Right kidney (tissue), 9 donors: ENCODE measurements around the gene GCSH.
"Not testable (repeated sequence)": the region's sequence is repeated elsewhere in the genome, so short reads cannot be mapped to it uniquely, and the experiment has no call there.

Experiments used
- DNase-seq: peaks from one replicate; pipeline ENCODE4 v3.0.0-alpha.2; 2016
- long read RNA-seq, 8 donors: transcript quantifications; one replicate each; lab custom pipeline, GENCODE V29; 2026

GCSH gene
- long read RNA-seq, donor 1, transcript GCSH-201 (5 exons, 1,597 nt) = major isoform, 50 of 54 reads
- long read RNA-seq, donor 1, partial matches to known transcripts = 0 of 54 reads
- long read RNA-seq, donor 1, other reads (novel, unspliced or antisense) = 0 of 54 reads
- long read RNA-seq, donor 2, transcript GCSH-201 (5 exons, 1,597 nt) = major isoform, 18 of 21 reads
- long read RNA-seq, donor 2, partial matches to known transcripts = 0 of 21 reads
- long read RNA-seq, donor 2, other reads (novel, unspliced or antisense) = 0 of 21 reads
- long read RNA-seq, donor 3, transcript GCSH-201 (5 exons, 1,597 nt) = major isoform, 22 of 25 reads
- long read RNA-seq, donor 3, partial matches to known transcripts = 0 of 25 reads
- long read RNA-seq, donor 3, other reads (novel, unspliced or antisense) = 0 of 25 reads
- long read RNA-seq, donor 4, transcript GCSH-201 (5 exons, 1,597 nt) = major isoform, 22 of 22 reads
- long read RNA-seq, donor 4, partial matches to known transcripts = 0 of 22 reads
- long read RNA-seq, donor 4, other reads (novel, unspliced or antisense) = 0 of 22 reads
- long read RNA-seq, donor 5, transcript GCSH-201 (5 exons, 1,597 nt) = major isoform, 31 of 32 reads
- long read RNA-seq, donor 5, partial matches to known transcripts = 0 of 32 reads
- long read RNA-seq, donor 5, other reads (novel, unspliced or antisense) = 0 of 32 reads
- long read RNA-seq, donor 6, transcript GCSH-201 (5 exons, 1,597 nt) = major isoform, 25 of 29 reads
- long read RNA-seq, donor 6, partial matches to known transcripts = 0 of 29 reads
- long read RNA-seq, donor 6, other reads (novel, unspliced or antisense) = 0 of 29 reads
- long read RNA-seq, donor 7 = 0 reads
- long read RNA-seq, donor 8, transcript GCSH-201 (5 exons, 1,597 nt) = major isoform, 30 of 31 reads
- long read RNA-seq, donor 8, partial matches to known transcripts = 0 of 31 reads
- long read RNA-seq, donor 8, other reads (novel, unspliced or antisense) = 0 of 31 reads

DNA sequence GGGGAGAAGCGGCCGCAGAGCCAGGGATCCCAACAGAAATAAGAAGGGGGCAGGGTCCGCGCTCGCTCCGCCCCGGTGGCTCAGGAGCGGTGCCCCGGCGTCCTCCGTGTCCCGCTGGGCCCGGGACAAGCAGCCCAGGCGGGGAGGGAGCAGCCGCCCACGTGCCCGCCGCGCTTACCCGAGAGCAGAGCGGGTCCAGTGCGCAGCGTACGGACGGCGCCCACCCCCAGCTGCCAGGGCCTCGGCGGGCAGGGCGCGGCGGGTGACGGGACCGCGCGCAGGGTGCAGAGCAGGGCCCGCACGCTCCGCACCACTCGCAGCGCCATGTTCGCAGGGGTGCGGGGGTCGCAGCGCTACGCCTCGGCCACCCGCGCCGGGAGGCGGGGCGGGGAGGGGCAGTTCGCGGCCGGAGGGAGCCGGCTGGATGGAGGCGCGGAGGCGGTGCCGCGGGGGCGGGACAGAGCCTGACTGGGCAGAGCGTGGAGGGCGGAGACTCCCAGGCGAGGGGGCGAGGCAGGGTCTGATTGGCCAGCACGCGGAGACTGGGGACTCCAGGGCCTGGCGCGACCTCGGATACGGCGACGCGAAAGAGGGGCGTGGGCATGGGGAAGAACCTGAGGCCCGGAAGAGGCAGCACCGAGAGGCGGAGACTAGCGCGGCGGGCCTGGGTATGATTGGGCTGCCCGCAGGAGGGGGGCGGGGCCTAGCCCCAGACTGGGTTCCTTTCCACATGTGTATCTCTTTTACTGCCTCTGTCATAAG is at the start of gene GCSH:
TSS of gene GCSH (minus strand) at position 443 of the 762 bp plus-strand sequence. CDS start at position 326, 117 bp downstream.
- peak; percentile 96 for DNase-seq

DNA sequence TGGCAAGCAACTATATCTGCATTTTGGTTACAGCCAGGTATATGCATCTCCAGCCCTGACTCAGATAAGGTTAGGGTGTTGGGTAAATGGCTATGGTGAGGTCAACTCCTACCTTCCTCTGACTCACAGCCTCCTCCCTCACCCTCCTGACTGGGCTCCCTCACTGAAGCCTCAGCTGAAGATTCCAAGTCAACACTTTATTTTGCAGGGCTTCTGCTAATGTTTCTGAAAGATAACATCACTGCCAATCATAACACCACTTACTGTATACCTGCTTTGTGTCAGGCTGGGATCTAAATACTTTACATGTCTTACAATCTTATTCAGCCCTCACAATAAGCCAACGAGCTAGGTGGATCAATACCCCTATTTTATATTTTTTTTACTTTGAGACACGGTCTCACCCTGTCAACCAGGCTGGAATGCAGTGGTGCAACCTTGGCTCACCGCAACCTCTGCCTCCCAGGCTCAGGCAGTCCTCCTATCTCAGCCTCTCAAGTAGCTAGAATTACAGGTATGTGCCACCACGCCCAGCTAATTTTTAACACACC is 47.8 kb upstream of the GCSH start:
- DNase-seq = no peak

DNA sequence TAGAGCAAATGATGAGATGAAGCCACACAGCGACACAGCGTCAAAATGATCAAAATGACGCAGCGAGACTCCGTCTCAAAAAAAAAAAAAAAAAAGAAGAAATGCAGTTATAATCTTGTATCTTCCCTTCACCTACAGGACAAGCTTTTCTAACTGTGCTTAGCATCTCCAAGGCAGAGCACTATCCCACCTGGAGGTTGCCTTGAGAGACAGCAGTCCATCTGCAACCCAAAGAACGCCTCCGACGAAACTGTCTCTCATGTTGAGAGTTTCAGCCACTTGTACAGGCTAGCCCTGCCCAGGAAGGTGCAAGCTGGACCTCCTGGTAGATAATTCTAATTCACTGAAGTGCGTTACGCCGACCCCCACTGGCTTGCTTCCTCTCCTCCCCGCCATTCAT is 46.7 kb upstream of the GCSH start:
- DNase-seq = no peak

DNA sequence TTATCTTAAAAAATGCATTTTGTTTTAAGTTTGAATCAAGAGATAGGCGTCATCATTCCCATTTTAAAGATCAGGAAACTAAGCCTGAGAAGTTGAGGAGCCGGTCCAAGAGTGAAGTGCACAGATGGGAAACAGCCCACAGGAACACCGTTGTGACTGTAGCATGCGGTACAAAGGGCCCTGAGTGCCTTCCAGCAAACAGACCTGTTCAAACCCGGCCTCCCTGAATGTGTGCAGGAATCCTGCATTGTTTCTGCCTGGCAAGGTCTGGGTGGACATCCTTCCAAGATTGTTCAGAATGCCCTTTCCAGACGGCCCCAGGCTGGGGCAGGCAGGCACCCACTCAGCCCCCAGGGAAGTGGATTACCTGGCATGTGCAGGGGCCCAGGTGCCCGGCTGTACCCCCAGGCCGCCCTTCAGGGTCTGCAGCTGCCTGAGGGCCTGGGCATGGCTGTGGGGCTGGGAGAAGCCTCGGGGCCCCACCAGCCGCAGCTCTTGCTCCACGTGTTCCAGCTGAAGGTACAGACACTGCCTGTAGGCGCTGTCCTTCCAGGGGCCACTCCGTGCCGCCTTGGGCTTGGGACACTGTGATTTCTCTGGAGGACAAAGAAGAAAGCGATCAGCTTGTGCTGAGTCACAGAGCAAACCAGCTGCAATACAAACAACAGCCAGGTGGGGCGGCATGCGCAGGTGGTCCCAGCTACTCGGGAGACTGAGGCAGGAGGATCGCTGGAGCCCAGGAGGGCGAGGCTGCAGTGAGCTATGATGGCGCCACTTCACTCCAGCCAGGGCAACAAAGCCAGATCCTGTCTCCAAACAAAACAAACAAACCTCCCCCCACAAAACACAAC is 45.0 kb upstream of the GCSH start:
- no peak for DNase-seq

DNA sequence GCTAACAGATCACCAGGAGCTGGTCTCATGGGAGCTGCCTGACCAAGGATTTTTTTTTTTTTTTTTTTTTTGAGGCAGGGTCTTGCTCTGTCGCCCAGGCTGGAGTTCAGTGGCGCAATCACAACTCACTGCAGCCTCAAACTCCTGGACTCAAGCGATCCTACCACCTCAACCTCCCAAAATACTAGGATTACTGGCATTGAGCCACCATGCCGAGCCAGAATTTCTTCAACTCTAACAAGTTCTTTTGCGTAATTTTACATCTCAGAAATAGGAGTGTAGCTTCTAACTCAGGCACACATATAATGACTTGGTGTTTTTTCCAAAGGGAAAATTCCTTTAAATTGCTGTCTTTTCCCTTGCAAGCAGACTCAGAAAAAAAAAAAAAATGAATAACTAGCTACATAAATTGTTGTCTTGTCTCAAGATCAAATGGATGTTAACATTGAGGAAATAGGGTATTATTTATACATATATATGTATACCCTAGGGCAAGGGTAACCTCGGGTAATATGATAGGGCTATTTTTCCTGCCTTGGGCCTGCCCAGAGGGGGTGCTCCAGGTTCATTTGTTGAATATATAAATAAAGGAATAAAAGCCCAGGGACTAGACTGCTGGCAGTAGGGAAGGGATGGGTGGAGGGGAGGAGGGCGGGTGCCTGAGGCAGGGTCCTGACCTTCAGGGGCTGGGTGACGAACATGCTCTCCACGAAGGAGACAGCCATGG is 42.8 kb upstream of the GCSH start:
- DNase-seq = no peak

DNA sequence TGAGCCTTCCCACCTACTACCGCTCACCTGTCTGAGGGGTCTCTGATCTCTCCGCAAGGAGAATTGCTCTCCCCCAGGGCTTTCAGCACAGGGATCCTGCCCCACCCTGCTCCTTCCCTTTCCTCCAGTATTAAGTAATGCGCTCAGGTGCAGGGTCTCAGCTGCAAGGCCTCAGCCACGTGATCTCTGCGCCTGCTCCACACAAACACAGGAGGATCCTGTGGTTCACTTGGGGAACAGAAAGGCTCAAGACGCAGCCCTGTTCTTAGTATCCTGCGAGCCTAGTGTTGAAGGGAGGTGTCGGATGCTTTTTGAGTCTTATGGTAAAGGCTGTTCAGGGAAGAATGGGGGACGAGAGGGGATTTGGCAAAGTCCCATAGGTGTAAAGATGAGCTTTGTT is 41.6 kb upstream of the GCSH start:
- DNase-seq = no peak

DNA sequence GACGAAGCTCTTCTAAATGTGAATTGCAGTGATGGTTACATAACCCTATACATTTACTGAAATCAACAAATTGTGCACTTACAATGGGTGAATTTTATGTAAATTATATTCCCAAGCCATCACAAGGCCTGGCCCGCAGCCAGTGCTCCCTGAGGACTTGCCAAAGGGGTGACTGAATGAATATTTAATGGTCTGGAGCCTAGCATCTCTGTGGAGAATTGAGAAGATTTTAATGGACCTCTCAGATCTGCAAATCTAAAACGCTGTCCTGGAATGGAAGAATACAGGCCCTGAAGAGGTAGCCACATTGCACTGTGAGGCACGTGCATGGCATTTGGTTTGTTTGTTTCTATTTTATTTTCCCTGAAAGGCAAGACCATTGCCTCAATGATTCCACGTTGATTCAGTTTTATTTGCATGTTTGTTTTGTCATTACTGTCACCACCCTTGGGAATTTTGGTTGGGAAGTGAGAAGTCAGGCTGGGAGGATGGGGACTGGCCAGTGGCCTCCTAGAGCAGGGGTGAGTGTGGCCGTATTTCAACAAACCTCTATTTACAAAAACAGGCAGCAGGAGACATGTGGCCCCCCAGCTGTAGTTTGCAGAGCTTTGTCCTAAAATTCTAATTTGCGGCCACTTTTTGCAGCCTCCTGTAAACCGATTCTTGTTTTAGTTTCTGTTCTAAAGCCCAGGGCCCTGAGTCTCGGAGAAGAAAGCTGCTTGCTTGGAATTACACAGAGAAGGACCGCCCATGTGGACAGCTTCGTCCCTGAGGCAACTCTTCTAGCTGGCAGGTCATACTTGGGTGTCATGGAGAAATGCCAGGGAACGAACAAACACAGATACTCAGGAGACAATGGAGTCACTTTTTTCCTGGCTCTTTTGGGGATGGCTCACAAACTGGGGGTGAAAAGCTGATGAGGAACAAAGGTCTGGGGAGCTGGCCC is 40.5 kb upstream of the GCSH start:
- peak; percentile 18 for DNase-seq

DNA sequence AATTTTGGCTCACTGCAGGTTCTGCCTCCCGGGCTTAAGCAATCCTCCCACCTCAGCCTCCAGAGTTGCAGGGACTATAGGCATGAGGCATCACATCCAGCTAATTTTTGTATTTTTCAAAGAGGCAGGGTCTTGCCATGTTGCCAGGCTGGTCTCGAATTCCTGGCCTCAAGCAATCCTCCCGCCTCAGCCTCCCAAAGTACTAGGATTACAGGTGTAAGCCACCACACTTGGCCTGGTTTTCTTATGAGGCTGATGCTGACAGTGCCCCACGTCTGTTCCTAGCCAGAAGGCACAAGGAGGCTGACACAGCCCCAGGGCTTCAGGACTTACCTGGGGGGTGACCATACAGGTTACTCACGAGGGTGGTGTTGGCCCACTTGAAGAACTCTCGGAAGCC is 33.9 kb upstream of the GCSH start:
- DNase-seq = no peak

DNA sequence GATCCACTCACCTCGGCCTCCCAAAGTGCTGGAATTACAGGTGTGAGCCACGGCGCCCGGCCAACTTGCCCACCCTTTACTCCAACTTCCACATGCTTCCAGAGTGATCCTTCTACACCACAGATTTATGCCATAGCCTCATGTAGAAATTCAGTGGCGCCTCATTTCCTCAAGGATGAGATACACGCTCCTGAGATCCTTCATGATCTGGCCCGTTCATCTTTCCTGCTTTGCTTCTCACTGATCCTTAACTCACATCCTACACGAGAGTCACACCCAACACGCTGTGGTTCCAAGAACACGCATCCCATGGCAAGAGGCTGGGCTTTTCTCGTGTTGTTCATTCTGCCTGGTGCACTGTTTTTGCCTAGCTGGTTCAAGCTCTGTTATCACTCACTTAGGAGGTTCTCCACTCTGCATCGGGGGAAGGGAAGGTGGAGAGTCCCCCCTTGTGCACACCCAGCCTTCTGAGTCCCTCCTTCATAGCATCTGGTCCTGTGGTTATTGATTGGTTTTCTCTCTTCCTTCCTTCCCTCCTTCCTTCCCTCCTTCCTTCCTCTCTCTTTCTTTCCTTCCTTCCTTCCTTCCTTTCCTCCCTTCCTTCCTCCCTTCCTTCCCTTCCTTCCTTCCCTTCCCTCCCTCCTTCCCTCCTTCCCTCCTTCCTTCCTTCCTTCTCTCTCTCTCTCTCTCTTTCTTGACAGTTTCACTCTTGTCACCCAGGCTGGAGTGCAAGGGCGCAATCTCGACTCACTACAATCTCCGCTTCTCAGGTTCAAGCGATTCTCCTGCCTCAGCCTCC is 32.7 kb upstream of the GCSH start:
- no peak for DNase-seq

DNA sequence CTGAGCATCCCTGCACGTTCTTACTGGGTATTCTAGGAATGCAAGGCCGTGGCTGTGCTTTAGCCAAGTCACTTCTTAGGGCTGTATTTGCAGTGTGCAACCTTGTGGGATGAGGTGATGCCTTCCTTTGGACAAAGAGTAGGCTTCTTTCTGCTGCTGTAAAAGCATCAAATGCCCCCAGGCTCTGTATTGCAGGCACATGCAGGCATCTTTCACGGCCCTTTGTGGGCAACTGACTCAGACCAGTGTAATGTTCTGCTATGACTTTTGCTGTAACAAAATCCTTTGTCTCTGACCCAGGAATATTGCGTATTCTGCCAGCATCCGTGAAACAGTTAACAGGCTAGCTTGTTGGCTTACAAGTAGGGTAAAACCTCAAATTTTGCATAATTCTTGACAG is 30.9 kb upstream of the GCSH start:
- no peak for DNase-seq

DNA sequence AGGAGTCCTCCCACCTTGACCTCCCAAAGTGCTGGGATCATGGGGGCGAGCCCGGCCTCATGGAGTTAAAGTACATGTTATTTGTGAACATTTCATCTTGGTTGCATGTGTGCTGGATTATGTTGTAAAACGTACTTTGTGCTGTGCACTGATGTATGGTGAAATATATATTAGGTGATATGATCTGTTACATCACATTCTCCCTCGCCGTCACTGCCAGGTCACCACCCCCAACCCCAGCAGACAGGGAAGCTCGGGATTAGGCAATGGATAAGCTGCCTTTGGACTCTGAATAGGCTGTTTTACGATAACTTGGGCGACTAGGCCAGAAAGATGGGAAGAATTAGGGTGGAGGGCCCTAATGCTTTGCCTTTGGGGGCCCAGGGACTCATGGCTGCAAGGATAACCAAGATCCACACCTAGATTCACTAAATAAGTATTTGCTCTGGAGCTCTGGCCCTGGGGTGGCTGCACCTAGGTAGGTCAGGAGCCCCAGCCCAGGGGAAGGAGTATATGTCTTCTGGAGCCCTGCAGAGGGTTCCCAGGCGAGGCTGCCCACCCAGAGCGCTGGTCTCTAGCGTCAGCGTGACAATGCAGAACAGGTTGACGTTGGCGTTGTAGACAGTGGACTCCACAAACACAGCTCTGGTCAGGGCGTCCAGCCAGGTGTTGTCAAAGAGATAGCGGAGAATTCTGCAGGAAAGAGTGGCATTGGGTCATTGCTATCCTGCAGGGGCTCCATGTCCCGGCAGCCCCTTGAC is 27.1 kb upstream of the GCSH start:
- DNase-seq = no peak

DNA sequence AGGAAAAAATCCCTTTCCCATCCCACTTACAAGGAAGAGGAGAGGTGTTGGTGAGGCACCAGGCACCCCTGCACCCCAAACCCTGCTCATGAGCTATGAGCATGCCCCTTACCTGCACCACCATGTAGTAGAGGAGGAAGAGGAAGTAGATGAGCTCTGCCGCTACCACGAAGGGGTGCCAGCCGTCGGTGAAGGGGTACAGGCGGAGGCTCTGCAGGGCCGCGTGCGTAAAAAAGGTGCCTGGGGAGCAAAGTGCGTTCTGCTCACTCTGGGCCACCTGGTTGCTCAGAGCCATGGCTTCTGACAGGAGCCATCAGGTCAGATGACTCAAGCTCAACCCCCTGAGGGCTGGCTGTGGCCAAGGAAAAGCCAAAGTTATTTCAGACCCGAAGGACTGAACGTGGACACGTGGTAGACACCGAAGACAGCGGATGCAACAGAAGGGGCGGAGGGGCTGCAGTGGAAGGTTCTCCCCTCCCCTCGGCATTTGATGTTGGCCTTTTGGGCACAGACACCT is 25.3 kb upstream of the GCSH start:
- DNase-seq = no peak

DNA sequence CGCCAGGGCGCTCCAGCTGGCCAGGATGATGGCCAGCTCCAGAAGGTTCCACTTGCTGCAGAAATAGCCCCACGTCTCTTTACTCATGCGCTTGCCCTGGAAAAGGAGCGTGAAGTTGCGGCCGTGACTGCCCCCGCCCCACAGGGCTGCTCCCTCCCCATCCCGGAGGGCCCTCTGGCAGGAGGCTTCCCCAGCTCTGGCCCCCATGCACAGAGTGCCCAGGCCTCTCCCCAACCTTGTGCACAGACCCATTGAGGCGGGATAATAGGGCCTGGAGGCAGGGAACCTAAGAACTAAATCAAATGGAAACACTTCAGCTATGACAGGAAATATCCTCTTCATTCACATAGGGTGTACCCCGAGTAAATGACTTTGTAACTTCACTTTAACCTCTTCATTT is 21.2 kb upstream of the GCSH start:
- DNase-seq = no peak

DNA sequence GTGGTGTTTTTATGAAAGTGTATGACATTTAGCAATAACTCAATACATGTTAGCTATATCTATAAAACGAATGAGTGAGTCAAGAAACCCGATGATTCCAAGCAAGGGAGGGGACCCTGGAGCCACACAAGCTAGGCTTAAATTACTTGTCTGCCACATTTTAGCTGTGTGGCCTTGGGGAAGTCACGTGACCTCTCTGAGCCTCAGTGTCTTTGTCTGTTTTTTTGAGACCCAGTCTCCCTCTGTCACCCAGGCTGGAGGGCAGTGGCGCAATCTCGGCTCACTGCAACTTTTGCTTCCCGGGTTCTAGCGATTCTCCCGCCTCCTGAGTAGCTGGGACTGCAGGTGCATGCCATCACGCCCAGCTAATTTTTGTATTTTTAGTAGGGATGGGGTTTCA is 20.1 kb upstream of the GCSH start:
- no peak for DNase-seq

DNA sequence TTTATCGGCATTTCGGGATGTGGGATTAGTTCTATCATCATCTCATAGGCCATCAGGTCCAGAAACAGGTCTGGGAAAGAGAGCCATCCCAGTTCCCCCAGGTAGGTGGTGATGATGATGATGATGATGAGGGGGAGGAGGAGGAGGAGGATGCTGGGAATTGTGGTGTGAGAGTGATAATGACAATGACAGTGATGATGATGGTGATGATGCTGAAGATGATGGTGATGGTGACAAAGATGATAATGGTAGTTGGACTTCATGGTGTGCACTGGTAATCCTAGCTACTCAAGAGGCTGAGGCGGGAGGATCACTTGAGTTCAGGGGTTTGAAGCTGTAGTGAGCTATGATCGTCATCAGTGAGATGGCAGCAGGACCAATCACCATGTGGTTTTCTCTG is 16.3 kb upstream of the GCSH start:
- DNase-seq = no peak

DNA sequence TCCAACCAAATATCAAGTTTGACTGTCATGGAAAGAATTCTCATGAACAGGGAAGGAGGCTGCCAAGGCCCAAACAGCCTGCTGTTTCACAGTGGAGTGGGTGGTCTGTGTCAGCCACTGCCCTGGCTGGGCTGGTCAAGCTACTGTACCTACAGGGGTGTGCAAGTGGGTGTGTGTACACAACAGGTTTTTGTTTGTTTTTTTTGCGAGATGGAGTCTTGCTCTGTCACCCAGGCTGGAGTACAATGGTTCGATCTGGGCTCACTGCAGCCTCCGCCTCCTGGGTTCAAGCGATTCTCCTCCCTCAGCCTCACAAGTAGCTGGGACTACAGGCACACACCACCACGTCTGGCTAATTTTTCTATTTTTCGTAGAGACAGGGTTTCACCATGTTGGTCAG is 13.1 kb upstream of the GCSH start:
- not testable (repeated sequence) for DNase-seq

DNA sequence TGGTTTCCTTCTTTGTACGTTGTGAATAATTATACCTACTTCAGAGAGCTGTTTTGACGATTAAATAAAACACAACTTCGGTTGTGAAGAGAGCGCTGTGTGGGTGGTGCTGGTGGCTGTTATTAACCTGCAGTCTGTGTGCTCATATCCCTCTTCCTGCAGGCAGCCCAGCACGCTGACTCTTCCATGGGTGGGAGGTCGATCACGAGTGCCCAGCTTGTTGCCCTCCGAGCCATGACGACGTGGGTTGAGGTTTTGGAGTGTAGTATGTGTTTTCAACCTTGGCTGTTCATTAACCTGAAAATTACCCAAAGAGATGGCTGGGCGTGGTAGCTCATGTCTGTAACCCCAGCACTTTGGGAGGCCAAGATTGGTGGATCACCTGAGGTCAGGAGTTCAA is 11.3 kb upstream of the GCSH start:
- no peak for DNase-seq
